Measurements from ENCODE around the gene SHROOM3.

SHROOM3 gene

GRCh38 chr4:76545226-76545884 is 110.3 kb downstream of the SHROOM3 start:
- no peak for DNase-seq

GRCh38 chr4:76546327-76546726 is 111.3 kb downstream of the SHROOM3 start:
- no peak for DNase-seq

- DNase-seq = no peak
Observed at GRCh38 chr4:76546759-76547742, 112.0 kb downstream of the SHROOM3 start.

GRCh38 chr4:76548704-76549103 is 113.7 kb downstream of the SHROOM3 start:
- no peak for DNase-seq

- DNase-seq = no peak
Observed at GRCh38 chr4:76549765-76550164, 114.7 kb downstream of the SHROOM3 start.

- no peak for DNase-seq
Observed at GRCh38 chr4:76550966-76551780, 116.1 kb downstream of the SHROOM3 start.

GRCh38 chr4:76554630-76555029 is 119.6 kb downstream of the SHROOM3 start:
- no peak for DNase-seq

GRCh38 chr4:76556452-76556851 is 121.4 kb downstream of the SHROOM3 start:
- DNase-seq = peak in 1 of 2 experiments; percentile 21

- DNase-seq = no peak
Observed at GRCh38 chr4:76558396-76559235, 123.6 kb downstream of the SHROOM3 start.

GRCh38 chr4:76559236-76560071 is 124.4 kb downstream of the SHROOM3 start:
- no peak for DNase-seq

GRCh38 chr4:76562161-76562560 is 127.1 kb downstream of the SHROOM3 start:
- DNase-seq = no peak

- no peak for DNase-seq
Observed at GRCh38 chr4:76562836-76563453, 127.9 kb downstream of the SHROOM3 start.

GRCh38 chr4:76563454-76564122 is 128.6 kb downstream of the SHROOM3 start:
- DNase-seq = no peak

GRCh38 chr4:76564123-76564915 is 129.3 kb downstream of the SHROOM3 start:
- no peak for DNase-seq

- DNase-seq = no peak
Observed at GRCh38 chr4:76568262-76568661, 133.2 kb downstream of the SHROOM3 start.

GRCh38 chr4:76569225-76569624 is 134.2 kb downstream of the SHROOM3 start:
- no peak for DNase-seq

- no peak for DNase-seq
Observed at GRCh38 chr4:76569706-76570105, 134.7 kb downstream of the SHROOM3 start.

- DNase-seq = no peak
Observed at GRCh38 chr4:76570141-76570973, 135.3 kb downstream of the SHROOM3 start.

All from NCI-H526 (cell line).